Sigmoid colon (tissue), 7 donors: ENCODE measurements around the gene HOMER3. TPM values are rescaled to one million over a fixed set of nuclear protein-coding genes. Genes with fewer than 3 reads are reported as not detected.

Experiments used
- DNase-seq: peaks from one replicate; pipeline ENCODE4 v3.0.0-alpha.2; 2019
- H3K27ac ChIP-seq, 4 donors: fragments of 200-600 bp; sonication (generic); one replicate each; pipeline ENCODE4 v1.5.1; 2016 to 2019; ENCODE audit warnings: mild to moderate bottlenecking in 1 of 4
- H3K27me3 ChIP-seq, 3 donors: fragments of 200-600 bp; sonication (generic); one replicate each; pipeline ENCODE4 v1.5.1; 2019; ENCODE audit warnings: mild to moderate bottlenecking in 1 of 3
- H3K36me3 ChIP-seq, 4 donors: fragments of 200-600 bp; sonication (generic); one replicate each; pipeline ENCODE4 v1.5.1; 2016 to 2019
- H3K4me1 ChIP-seq, 4 donors: fragments of 200-600 bp; sonication (generic); one replicate each; pipeline ENCODE4 v1.5.1; 2017 to 2019
- H3K4me3 ChIP-seq, 4 donors: fragments of 200-600 bp; sonication (generic); one replicate each; pipeline ENCODE4 v1.5.1; 2017 to 2019; ENCODE audit warnings: mild to moderate bottlenecking in 2 of 4, moderate library complexity in 1 of 4
- H3K9me3 ChIP-seq, 4 donors: fragments of 200-600 bp in 3 of 4; sonication (generic) in 3 of 4; one replicate each; pipeline versions ENCODE4 v1.5.1 to v1.6.1; 2013 to 2019
- EP300 ChIP-seq, 4 donors: sonication (generic); formaldehyde crosslinking; IDR thresholded peaks; one replicate each; pipeline ENCODE4 v1.6.1; 2017; ENCODE audit warnings: antibody characterized with exemption in 4 of 4
- POLR2A ChIP-seq, 2 donors: fragments of 450-650 bp; IDR thresholded peaks; one replicate each; pipeline ENCODE4 v1.6.1; 2016; ENCODE audit warnings: antibody characterized with exemption in 2 of 2, mild to moderate bottlenecking in 2 of 2, moderate library complexity in 2 of 2
- POLR2AphosphoS5 ChIP-seq, 4 donors: sonication (generic); formaldehyde crosslinking; IDR thresholded peaks; one replicate each; pipeline ENCODE4 v1.6.1; 2017; ENCODE audit warnings: antibody characterized with exemption in 4 of 4
- WGBS, 2 donors: extraction: QIAGEN DNeasy Blood & Tissue Kit; methylation state at CpG; one replicate each; pipeline ENCODE4 v1.1.7; 2013; 5-methylcytosine and 5-hydroxymethylcytosine counted together
- intact Hi-C: fragments of 100-400 bp; cut with DNase I; formaldehyde crosslinking; loops from one replicate; pipeline ENCODE4 v1.15.1; 2023
- polyA plus RNA-seq, 3 donors: library from polyadenylated mRNA; stranded (reverse); fragments of 200-250 nt; gene quantifications; one replicate each; pipeline ENCODE4 v1.2.3, GENCODE V29; 2013
- total RNA-seq, 4 donors: library from RNA; depleted of rRNA; stranded (reverse); fragments of >200 nt; gene quantifications; one replicate each; pipeline ENCODE4 v1.1.0, GENCODE V29; 2016
- TF ChIP-seq, protein P1 (sequence below), 4 experiments: fragments of 450-650 bp in 3 of 4; fragments of 200-600 bp in 1 of 4; IDR thresholded peaks; one replicate each; pipeline ENCODE4 v1.5.1; 2016 to 2019; ENCODE audit warnings: antibody characterized with exemption in 4 of 4, mild to moderate bottlenecking in 3 of 4, moderate library complexity in 2 of 4
- donor health status: healthy with polysubstance abuse.
- donor health status: Bipolar disorder and iron deficiency.
- donor health status: healthy.

Gene HOMER3
- total and polyA plus RNA-seq, 7 donors = 6.2 to 36.3 (median 22.8) TPM

DNA sequence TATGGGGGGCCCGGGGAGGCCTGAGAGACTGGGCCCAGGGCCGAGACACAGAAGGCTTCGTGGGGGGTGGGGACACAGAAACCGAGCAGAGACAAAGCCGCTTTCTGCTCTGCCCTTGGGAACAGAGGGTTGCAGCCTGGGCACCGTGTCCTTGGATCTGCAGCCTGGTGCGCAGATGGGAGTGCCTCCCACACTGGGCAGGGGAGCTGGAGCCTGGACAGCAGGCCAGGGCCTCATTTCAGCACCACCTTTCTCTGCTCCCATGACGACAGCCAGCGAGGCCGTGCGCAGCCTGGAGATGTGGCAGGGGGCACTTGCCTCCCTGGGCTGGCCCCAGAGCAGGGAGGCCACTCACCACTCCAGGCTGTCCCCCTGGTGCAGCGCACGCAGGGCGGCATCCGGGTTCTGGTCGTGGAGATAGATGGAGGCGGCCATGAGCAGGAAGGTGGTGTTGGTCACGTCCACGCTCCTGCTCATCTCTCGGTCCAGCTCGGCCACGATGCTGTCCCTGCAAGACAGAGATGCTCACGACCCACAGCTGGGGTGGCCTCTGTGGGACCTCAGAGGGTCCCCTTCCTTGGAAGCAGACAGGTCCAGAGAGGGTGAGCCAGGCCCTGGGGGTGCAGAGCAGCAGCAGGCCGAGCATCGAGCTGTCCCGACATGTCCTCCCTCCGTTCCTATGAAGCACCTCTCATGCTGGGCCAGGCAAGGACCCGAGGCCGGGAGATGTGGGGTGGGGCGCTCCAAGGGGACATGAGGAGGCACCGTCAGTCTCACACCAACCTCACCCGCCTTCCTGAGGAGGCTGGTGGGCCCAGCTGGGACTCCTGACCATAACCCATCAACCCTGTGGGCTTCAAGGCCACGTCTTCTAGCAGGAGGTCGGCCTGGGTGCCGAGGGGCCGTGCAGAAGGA, 34.2 kb downstream of the HOMER3 start:
- Histone ChIP-seq H3K27me3 (no peaks in the 10 kb centered on the region), H3K36me3 (peaks cover 0 to 71% (median 27%) of the 10 kb centered on the region in 4 donors), H3K4me3 (no peak overlapping the region), H3K27ac (no peak overlapping the region), H3K9me3 (no peaks in the 10 kb centered on the region), H3K4me1 (no peaks in the 10 kb centered on the region)
- intact Hi-C loops = no loop called here
- no peak for TF ChIP-seq POLR2A (IDR thresholded peaks at IDR 0.05)
- no peak for TF ChIP-seq POLR2AphosphoS5 (IDR thresholded peaks at IDR 0.05)
- TF ChIP-seq, protein P1, sequence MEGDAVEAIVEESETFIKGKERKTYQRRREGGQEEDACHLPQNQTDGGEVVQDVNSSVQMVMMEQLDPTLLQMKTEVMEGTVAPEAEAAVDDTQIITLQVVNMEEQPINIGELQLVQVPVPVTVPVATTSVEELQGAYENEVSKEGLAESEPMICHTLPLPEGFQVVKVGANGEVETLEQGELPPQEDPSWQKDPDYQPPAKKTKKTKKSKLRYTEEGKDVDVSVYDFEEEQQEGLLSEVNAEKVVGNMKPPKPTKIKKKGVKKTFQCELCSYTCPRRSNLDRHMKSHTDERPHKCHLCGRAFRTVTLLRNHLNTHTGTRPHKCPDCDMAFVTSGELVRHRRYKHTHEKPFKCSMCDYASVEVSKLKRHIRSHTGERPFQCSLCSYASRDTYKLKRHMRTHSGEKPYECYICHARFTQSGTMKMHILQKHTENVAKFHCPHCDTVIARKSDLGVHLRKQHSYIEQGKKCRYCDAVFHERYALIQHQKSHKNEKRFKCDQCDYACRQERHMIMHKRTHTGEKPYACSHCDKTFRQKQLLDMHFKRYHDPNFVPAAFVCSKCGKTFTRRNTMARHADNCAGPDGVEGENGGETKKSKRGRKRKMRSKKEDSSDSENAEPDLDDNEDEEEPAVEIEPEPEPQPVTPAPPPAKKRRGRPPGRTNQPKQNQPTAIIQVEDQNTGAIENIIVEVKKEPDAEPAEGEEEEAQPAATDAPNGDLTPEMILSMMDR (IDR thresholded peaks at IDR 0.05) = no peak
- WGBS, 2 donors = 94 to 96% methylated on average over 36 of the region's 36 CpGs
- no peak for DNase-seq

- H3K36me3 ChIP-seq = peaks cover 0 to 75% (median 32%) of the 10 kb centered on the region in 4 donors
- 89 to 93% methylated on average over 26 of the region's 26 CpGs for WGBS, 2 donors
- no peaks in the 10 kb centered on the region for H3K27me3 ChIP-seq
- intact Hi-C loops = no loop called here
- DNase-seq = no peak
- H3K27ac ChIP-seq = no peak overlapping the region
- H3K9me3 ChIP-seq = no peaks in the 10 kb centered on the region
- no peaks in the 10 kb centered on the region for H3K4me1 ChIP-seq
- no peak overlapping the region for H3K4me3 ChIP-seq
- TF ChIP-seq EP300 (IDR thresholded peaks at IDR 0.05) (no peak), POLR2A (IDR thresholded peaks at IDR 0.05) (no peak), POLR2AphosphoS5 (IDR thresholded peaks at IDR 0.05) (no peak)
- TF ChIP-seq, protein P1 (IDR thresholded peaks at IDR 0.05) = no peak
Measured at GRCh38 chr19:18905513-18906236, 35.3 kb downstream of the HOMER3 start.

DNA sequence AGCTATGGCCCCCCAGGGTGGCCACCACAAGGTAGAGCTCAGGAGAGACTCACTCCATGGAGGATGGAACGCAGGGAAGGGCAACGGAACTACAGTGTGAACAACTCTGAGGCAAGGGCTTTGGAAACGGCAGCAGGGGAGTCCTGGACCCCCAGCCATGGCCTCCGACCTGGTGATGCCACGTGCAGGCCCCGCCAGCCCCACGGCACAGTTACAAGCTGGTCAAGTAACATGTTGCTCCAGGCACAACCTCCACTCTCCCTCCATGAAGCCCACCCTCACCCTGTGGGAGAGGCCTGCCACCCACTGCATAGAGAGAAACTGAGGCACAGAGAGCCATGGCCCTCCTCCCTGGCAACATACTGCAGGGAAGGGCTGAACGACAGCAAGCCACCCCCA, 36.0 kb downstream of the HOMER3 start:
- TF ChIP-seq EP300 (IDR thresholded peaks at IDR 0.05) = no peak
- no peak for TF ChIP-seq POLR2A (IDR thresholded peaks at IDR 0.05)
- TF ChIP-seq POLR2AphosphoS5 (IDR thresholded peaks at IDR 0.05) = no peak
- TF ChIP-seq, protein P1 (IDR thresholded peaks at IDR 0.05) = no peak
- WGBS, 2 donors = 92 to 94% methylated on average over 8 of the region's 8 CpGs
- intact Hi-C loops = no loop called here
- no peaks in the 10 kb centered on the region for H3K9me3 ChIP-seq
- H3K4me3 ChIP-seq = no peak overlapping the region
- no peaks in the 10 kb centered on the region for H3K4me1 ChIP-seq
- no peak for DNase-seq
- no peak overlapping the region for H3K27ac ChIP-seq
- H3K27me3 ChIP-seq = no peaks in the 10 kb centered on the region
- H3K36me3 ChIP-seq = peaks cover 0 to 77% (median 35%) of the 10 kb centered on the region in 4 donors

DNA sequence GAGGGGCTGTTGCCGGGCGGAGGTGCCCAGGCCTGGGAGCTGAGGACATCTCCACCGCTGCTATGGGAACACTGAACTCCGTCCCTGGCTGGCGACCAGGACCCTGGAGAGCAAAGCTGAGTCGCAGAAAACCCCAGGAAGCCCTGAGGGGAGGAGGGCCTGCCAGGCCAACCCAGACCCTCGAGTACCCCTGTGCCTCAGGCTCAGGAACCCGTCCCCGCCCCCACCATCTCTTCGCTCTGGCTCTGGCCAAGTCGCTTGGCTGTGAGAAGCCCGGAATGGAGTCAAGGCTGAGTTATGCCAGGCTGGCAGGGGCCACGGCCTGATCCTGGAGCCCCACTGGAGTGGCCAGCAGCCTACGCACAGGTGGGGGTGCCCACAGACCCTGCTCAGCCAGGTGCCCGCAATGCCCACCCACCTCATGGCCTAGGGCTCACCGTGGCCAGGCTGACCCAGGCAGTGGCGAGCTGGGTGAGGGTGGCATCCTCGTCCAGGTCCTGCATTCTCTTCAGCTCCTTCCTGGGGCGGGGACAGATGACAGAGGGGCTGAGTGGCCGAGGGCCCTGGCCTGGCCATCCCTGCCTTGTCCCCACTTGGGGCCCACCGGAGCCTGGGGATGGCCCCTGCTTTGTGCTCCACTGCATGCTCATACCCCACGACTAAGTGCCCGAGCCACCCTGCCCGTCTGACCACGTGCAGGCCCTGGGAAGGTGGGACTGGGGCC, 36.5 kb downstream of the HOMER3 start:
- Histone ChIP-seq H3K4me3 (no peak overlapping the region), H3K36me3 (peaks cover 6 to 83% (median 39%) of the 10 kb centered on the region in 4 donors), H3K4me1 (no peaks in the 10 kb centered on the region), H3K27me3 (no peaks in the 10 kb centered on the region), H3K9me3 (no peaks in the 10 kb centered on the region), H3K27ac (no peak overlapping the region)
- intact Hi-C loops = no loop called here
- WGBS, 2 donors = 94 to 96% methylated on average over 25 of the region's 25 CpGs
- TF ChIP-seq EP300 (IDR thresholded peaks at IDR 0.05) = no peak
- no peak for TF ChIP-seq POLR2A (IDR thresholded peaks at IDR 0.05)
- TF ChIP-seq, protein P1 (IDR thresholded peaks at IDR 0.05) = no peak
- TF ChIP-seq POLR2AphosphoS5 (IDR thresholded peaks at IDR 0.05) = no peak
- no peak for DNase-seq
